Measurements from ENCODE around the gene SCPEP1.

- TF ChIP-seq, protein P1, sequence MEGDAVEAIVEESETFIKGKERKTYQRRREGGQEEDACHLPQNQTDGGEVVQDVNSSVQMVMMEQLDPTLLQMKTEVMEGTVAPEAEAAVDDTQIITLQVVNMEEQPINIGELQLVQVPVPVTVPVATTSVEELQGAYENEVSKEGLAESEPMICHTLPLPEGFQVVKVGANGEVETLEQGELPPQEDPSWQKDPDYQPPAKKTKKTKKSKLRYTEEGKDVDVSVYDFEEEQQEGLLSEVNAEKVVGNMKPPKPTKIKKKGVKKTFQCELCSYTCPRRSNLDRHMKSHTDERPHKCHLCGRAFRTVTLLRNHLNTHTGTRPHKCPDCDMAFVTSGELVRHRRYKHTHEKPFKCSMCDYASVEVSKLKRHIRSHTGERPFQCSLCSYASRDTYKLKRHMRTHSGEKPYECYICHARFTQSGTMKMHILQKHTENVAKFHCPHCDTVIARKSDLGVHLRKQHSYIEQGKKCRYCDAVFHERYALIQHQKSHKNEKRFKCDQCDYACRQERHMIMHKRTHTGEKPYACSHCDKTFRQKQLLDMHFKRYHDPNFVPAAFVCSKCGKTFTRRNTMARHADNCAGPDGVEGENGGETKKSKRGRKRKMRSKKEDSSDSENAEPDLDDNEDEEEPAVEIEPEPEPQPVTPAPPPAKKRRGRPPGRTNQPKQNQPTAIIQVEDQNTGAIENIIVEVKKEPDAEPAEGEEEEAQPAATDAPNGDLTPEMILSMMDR (IDR thresholded peaks at IDR 0.05) = no peak
- no peak for TF ChIP-seq POLR2AphosphoS5 (IDR thresholded peaks at IDR 0.05)
- TF ChIP-seq POLR2A (IDR thresholded peaks at IDR 0.05) = no peak
These were observed 20.9 kb upstream of the SCPEP1 start for GRCh38 chr17:56956992-56957391.

Measured in transverse colon (tissue), 4 donors.